ENCODE results near the gene TRAF6. TPM values are rescaled to one million over a fixed set of nuclear protein-coding genes. Genes with fewer than 3 reads are reported as not detected.
"Not testable (repeated sequence)": the region's sequence is repeated elsewhere in the genome, so short reads cannot be mapped to it uniquely, and the experiment has no call there.

TRAF6 gene
- total RNA-seq, 1 experiment from 2014 or later = 10.9 TPM

GRCh38 chr11:36487619-36488018, 22.5 kb downstream of the TRAF6 start:
- Histone ChIP-seq H3K9me3 (no peaks in the 10 kb centered on the region), H3K36me3 (ENCODE audit: control insufficient read depth, insufficient read depth, low read length) (0 out of 2 replicates have a peak, but pooled peaks cover 3% of the 10 kb centered on the region), H3K27me3 (replicated peaks; ENCODE audit: control insufficient read depth, insufficient read depth, low read length) (no peaks in the 10 kb centered on the region), H3K4me3 (ENCODE audit: low read depth, low read length) (no peak overlapping the region), H3K4me1 (no peaks in the 10 kb centered on the region)
- Mint-ChIP-seq H3K27me3 (ENCODE audit: insufficient read depth, unreplicated experiment) (no peaks in the 10 kb centered on the region), H3K4me3 (ENCODE audit: unreplicated experiment) (no peak overlapping the region), H3K36me3 (ENCODE audit: insufficient read depth, unreplicated experiment) (peaks cover 41% of the 10 kb centered on the region), H3K27ac (ENCODE audit: unreplicated experiment) (no peak overlapping the region), H3K9me3 (ENCODE audit: unreplicated experiment) (no peaks in the 10 kb centered on the region), H3K4me1 (ENCODE audit: low read depth, unreplicated experiment) (no peaks in the 10 kb centered on the region)
- ChIA-PET CTCF (no interaction called here), POLR2A (no interaction called here)
- no peak for DNase-seq
- no peak for TF ChIP-seq CTCF (IDR thresholded peaks at IDR 0.05; ENCODE audit: insufficient read depth in 1 of 2, low read depth in 1 of 2, low read length in 1 of 2, severe bottlenecking in 1 of 2, unreplicated experiment in 1 of 2)
- intact Hi-C loops (cut with micrococcal nuclease; ENCODE audit: unreplicated experiment) = no loop called here
- BruUV-seq (replicated peaks) = no TSS peak

DNA sequence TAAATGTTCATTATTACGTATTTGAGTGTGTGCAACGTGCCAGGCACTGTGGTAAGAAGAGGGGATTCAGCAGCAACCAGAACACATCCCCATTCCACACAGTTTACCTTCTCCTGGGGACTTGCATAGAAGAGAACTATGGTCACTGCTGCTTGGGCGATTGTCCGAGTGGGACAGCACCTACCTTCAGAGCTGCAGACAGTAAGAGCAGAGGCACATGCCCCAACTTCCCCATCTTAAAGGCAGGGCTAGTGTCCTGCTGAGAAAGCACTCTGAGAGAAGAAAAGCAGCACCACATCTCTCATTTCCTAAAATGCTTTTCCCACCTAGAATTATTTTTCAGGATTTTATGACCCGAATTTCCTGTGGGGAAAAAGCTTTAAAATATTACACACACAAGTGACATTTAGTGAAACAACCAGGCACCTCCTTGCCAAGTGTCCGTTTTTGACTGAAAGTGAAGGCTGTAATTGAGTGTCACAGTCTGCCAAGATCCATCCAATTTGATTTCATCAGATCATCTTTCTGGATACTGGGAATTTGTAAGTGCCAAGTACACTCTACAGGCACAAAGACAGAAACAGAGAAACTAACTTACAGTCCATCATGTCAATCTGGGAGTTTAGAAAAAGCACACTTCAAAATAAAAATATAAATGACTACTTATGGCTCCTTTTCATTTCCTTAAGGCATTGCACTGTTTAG, 24.6 kb downstream of the TRAF6 start:
- no peak for DNase-seq
- peaks cover 23% of the 10 kb centered on the region for H3K36me3 Mint-ChIP-seq (ENCODE audit: insufficient read depth, unreplicated experiment)
- no peaks in the 10 kb centered on the region for H3K9me3 ChIP-seq
- H3K9me3 Mint-ChIP-seq (ENCODE audit: unreplicated experiment) = no peaks in the 10 kb centered on the region
- ChIA-PET POLR2A (no interaction called here), CTCF (no interaction called here)
- intact Hi-C loops (cut with micrococcal nuclease; ENCODE audit: unreplicated experiment) = no loop called here
- no peaks in the 10 kb centered on the region for H3K27me3 ChIP-seq (replicated peaks; ENCODE audit: control insufficient read depth, insufficient read depth, low read length)
- TF ChIP-seq CTCF (IDR thresholded peaks at IDR 0.05; ENCODE audit: insufficient read depth in 1 of 2, low read depth in 1 of 2, low read length in 1 of 2, severe bottlenecking in 1 of 2, unreplicated experiment in 1 of 2) = no peak
- H3K36me3 ChIP-seq (ENCODE audit: control insufficient read depth, insufficient read depth, low read length) = no peaks in the 10 kb centered on the region
- H3K4me1 ChIP-seq = no peaks in the 10 kb centered on the region
- H3K4me3 ChIP-seq (ENCODE audit: low read depth, low read length) = no peak overlapping the region
- no peaks in the 10 kb centered on the region for H3K27me3 Mint-ChIP-seq (ENCODE audit: insufficient read depth, unreplicated experiment)
- no peaks in the 10 kb centered on the region for H3K4me1 Mint-ChIP-seq (ENCODE audit: low read depth, unreplicated experiment)
- BruUV-seq (replicated peaks) = no TSS peak
- H3K4me3 Mint-ChIP-seq (ENCODE audit: unreplicated experiment) = no peak overlapping the region
- no peak overlapping the region for H3K27ac Mint-ChIP-seq (ENCODE audit: unreplicated experiment)

DNA sequence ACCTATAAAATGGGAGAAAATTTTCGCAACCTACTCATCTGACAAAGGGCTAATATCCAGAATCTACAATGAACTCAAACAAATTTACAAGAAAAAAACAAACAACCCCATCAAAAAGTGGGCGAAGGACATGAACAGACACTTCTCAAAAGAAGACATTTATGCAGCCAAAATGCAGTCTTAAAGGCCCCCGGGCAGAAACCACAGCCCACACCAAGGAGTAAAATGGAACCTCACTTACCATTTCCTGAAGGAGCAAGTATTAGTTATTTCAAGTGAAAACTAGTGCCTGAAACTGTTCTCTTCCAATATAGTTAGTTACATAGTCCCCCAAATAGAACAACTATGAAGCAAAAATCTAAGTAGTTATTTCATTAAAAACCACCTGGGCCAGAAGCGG, 27.0 kb downstream of the TRAF6 start:
- H3K36me3 ChIP-seq (ENCODE audit: control insufficient read depth, insufficient read depth, low read length); DNase-seq; H3K4me1 Mint-ChIP-seq (ENCODE audit: low read depth, unreplicated experiment); H3K9me3 Mint-ChIP-seq (ENCODE audit: unreplicated experiment); H3K4me1 ChIP-seq; CTCF ChIA-PET; H3K27me3 ChIP-seq (replicated peaks; ENCODE audit: control insufficient read depth, insufficient read depth, low read length); H3K27me3 Mint-ChIP-seq (ENCODE audit: insufficient read depth, unreplicated experiment); H3K4me3 ChIP-seq (ENCODE audit: low read depth, low read length); H3K27ac Mint-ChIP-seq (ENCODE audit: unreplicated experiment); H3K4me3 Mint-ChIP-seq (ENCODE audit: unreplicated experiment); BruUV-seq (replicated peaks); POLR2A ChIA-PET; intact Hi-C loops (cut with micrococcal nuclease; ENCODE audit: unreplicated experiment); H3K9me3 ChIP-seq: not testable (repeated sequence)
- H3K36me3 Mint-ChIP-seq (ENCODE audit: insufficient read depth, unreplicated experiment) = peaks cover 15% of the 10 kb centered on the region

GRCh38 chr11:36480833-36481232, 29.2 kb downstream of the TRAF6 start:
- H3K4me3 Mint-ChIP-seq (ENCODE audit: unreplicated experiment) = no peak overlapping the region
- intact Hi-C loops (cut with micrococcal nuclease; ENCODE audit: unreplicated experiment) = no loop called here

More at GRCh38 chr11:36480833-36481232, 29.2 kb downstream of the TRAF6 start:
- Histone ChIP-seq H3K4me1 (no peaks in the 10 kb centered on the region), H3K36me3 (ENCODE audit: control insufficient read depth, insufficient read depth, low read length) (no peaks in the 10 kb centered on the region), H3K9me3 (no peaks in the 10 kb centered on the region), H3K4me3 (ENCODE audit: low read depth, low read length) (no peak overlapping the region), H3K27me3 (replicated peaks; ENCODE audit: control insufficient read depth, insufficient read depth, low read length) (no peaks in the 10 kb centered on the region)
- no TSS peak for BruUV-seq (replicated peaks)
- no peaks in the 10 kb centered on the region for H3K36me3 Mint-ChIP-seq (ENCODE audit: insufficient read depth, unreplicated experiment)
- CTCF ChIA-PET = no interaction called here
- H3K27ac Mint-ChIP-seq (ENCODE audit: unreplicated experiment) = no peak overlapping the region
- no peak for DNase-seq
- H3K27me3 Mint-ChIP-seq (ENCODE audit: insufficient read depth, unreplicated experiment) = no peaks in the 10 kb centered on the region
- POLR2A ChIA-PET = no interaction called here
- no peak for TF ChIP-seq CTCF (IDR thresholded peaks at IDR 0.05; ENCODE audit: insufficient read depth in 1 of 2, low read depth in 1 of 2, low read length in 1 of 2, severe bottlenecking in 1 of 2, unreplicated experiment in 1 of 2)
- no peaks in the 10 kb centered on the region for H3K9me3 Mint-ChIP-seq (ENCODE audit: unreplicated experiment)
- no peaks in the 10 kb centered on the region for H3K4me1 Mint-ChIP-seq (ENCODE audit: low read depth, unreplicated experiment)
